Mesenchymal stem cell (in vitro differentiated cells and primary cell): ENCODE results near the gene LGR5.

ENCODE experiments used
- DNase-seq: peaks from one replicate; pipeline ENCODE4 v3.0.0-alpha.2; 2013
- H2AFZ ChIP-seq: one replicate; pipeline ENCODE4 v1.6.1; 2013; ENCODE audit warnings: low read depth, mild to moderate bottlenecking, control low read depth, inconsistent platforms, low read length, moderate library complexity
- H2AK5ac ChIP-seq: 2 replicates; pipeline ENCODE4 v1.6.1; 2013; ENCODE audit warnings: low read length, moderate library complexity, mild to moderate bottlenecking, inconsistent platforms; ENCODE audit not compliant: severe bottlenecking
- H2BK120ac ChIP-seq: one replicate; pipeline ENCODE4 v1.6.1; 2013; ENCODE audit warnings: low read depth, mild to moderate bottlenecking, inconsistent platforms, low read length, moderate library complexity
- H2BK12ac ChIP-seq, 2 experiments: one replicate each; pipeline ENCODE4 v1.6.1; 2013; ENCODE audit warnings: inconsistent platforms in 2 of 2, low read length in 2 of 2, mild to moderate bottlenecking in 2 of 2, moderate library complexity in 2 of 2, control low read depth in 1 of 2
- H2BK15ac ChIP-seq: one replicate; pipeline ENCODE4 v1.6.1; 2013; ENCODE audit warnings: mild to moderate bottlenecking, low read depth, inconsistent platforms; ENCODE audit not compliant: poor library complexity, severe bottlenecking
- H2BK5ac ChIP-seq: 2 replicates; pipeline ENCODE4 v1.6.1; 2013; ENCODE audit warnings: low read depth, mild to moderate bottlenecking, low read length, control low read depth, inconsistent platforms; ENCODE audit not compliant: poor library complexity, severe bottlenecking
- H3K14ac ChIP-seq, 2 experiments: one replicate each; pipeline ENCODE4 v1.6.1; 2013; ENCODE audit warnings: inconsistent platforms in 2 of 2, low read length in 2 of 2, control low read depth in 1 of 2, mild to moderate bottlenecking in 1 of 2, moderate library complexity in 1 of 2
- H3K18ac ChIP-seq, 2 experiments: one replicate each; pipeline ENCODE4 v1.6.1; 2013; ENCODE audit warnings: inconsistent platforms in 2 of 2, low read length in 2 of 2, control low read depth in 1 of 2, low read depth in 1 of 2, mild to moderate bottlenecking in 1 of 2
- H3K23ac ChIP-seq, 2 experiments: one replicate each; pipeline ENCODE4 v1.6.1; 2013; ENCODE audit warnings: inconsistent platforms in 2 of 2, low read length in 2 of 2, mild to moderate bottlenecking in 2 of 2, moderate library complexity in 2 of 2, control low read depth in 1 of 2
- H3K27ac ChIP-seq: 2 replicates; pipeline ENCODE4 v1.5.1; 2013; ENCODE audit warnings: mild to moderate bottlenecking, moderate library complexity, low read length, control low read depth, inconsistent platforms; ENCODE audit not compliant: poor library complexity, severe bottlenecking
- H3K27me3 ChIP-seq, 2 experiments: 2 replicates each; pipeline versions ENCODE4 v1.6.1 to v1.7.0; 2013; ENCODE audit warnings: low read length in 2 of 2, mild to moderate bottlenecking in 2 of 2, moderate library complexity in 2 of 2, control low read depth in 1 of 2, inconsistent platforms in 1 of 2; ENCODE audit not compliant: control insufficient read depth in 1 of 2, insufficient read depth in 1 of 2
- H3K36me3 ChIP-seq, 2 experiments: 2 replicates each; pipeline versions ENCODE4 v1.6.1 to v1.7.0; 2013; ENCODE audit warnings: low read length in 2 of 2, control low read depth in 1 of 2, inconsistent platforms in 1 of 2, low read depth in 1 of 2, mild to moderate bottlenecking in 1 of 2; ENCODE audit not compliant: insufficient read depth in 2 of 2, control insufficient read depth in 1 of 2
- H3K4ac ChIP-seq, 2 experiments: one replicate each; pipeline ENCODE4 v1.6.1; 2013; ENCODE audit warnings: inconsistent platforms in 2 of 2, low read length in 2 of 2, mild to moderate bottlenecking in 2 of 2, moderate library complexity in 2 of 2, control low read depth in 1 of 2, low read depth in 1 of 2
- H3K4me1 ChIP-seq: 2 replicates; pipeline ENCODE4 v1.6.1; 2013; ENCODE audit warnings: low read depth, low read length, control low read depth; ENCODE audit not compliant: control insufficient read depth, insufficient read depth
- H3K4me2 ChIP-seq: 2 replicates; pipeline ENCODE4 v1.6.1; 2013; ENCODE audit warnings: low read length, mild to moderate bottlenecking, inconsistent platforms; ENCODE audit not compliant: poor library complexity, severe bottlenecking
- H3K4me3 ChIP-seq, 2 experiments: 2 replicates each; pipeline versions ENCODE4 v1.5.1 to v1.7.0; 2013; ENCODE audit warnings: low read length in 2 of 2, mild to moderate bottlenecking in 2 of 2, control low read depth in 1 of 2, low read depth in 1 of 2; ENCODE audit not compliant: insufficient read depth in 1 of 2
- H3K79me1 ChIP-seq: replicated peaks from 2 replicates; pipeline ENCODE4 v1.6.1; 2013; ENCODE audit warnings: mild to moderate bottlenecking, control low read depth, low read length, inconsistent platforms; ENCODE audit not compliant: poor library complexity, severe bottlenecking
- H3K9ac ChIP-seq: 2 replicates; pipeline ENCODE4 v1.7.0; 2013; ENCODE audit warnings: mild to moderate bottlenecking, low read length, moderate library complexity
- H3K9me3 ChIP-seq: 2 replicates; pipeline ENCODE4 v1.7.0; 2013; ENCODE audit warnings: mild to moderate bottlenecking, low read length; ENCODE audit not compliant: control insufficient read depth
- H4K8ac ChIP-seq: one replicate; pipeline ENCODE4 v1.6.1; 2013; ENCODE audit warnings: inconsistent platforms, mild to moderate bottlenecking, low read length, moderate library complexity
- H4K91ac ChIP-seq: one replicate; pipeline ENCODE4 v1.6.1; 2013; ENCODE audit warnings: mild to moderate bottlenecking, low read length, inconsistent platforms
- WGBS: methylation state at CpG from one replicate; pipeline ENCODE4 v1.1.7; 2013; ENCODE audit warnings: mixed read lengths; 5-methylcytosine and 5-hydroxymethylcytosine counted together

LGR5 gene

GRCh38 chr12:71499834-71500233, 60.2 kb downstream of the LGR5 start:
- Histone ChIP-seq H4K8ac (no peak overlapping the region), H4K91ac (no peak overlapping the region), H3K9me3 (peaks cover 5% of the 10 kb centered on the region), H3K18ac (no peak overlapping the region), H2BK120ac (no peak overlapping the region), H3K27me3 (no peaks in the 10 kb centered on the region), H2BK5ac (no peak overlapping the region), H3K23ac (no peak overlapping the region), H3K4me3 (no peak overlapping the region), H3K4me2 (no peak overlapping the region), H3K79me1 (no peaks in the 10 kb centered on the region), H2AK5ac (no peak overlapping the region), H3K14ac (no peak overlapping the region), H3K4me1 (peaks cover 2% of the 10 kb centered on the region), H3K36me3 (no peaks in the 10 kb centered on the region), H2BK15ac (no peak overlapping the region), H2AFZ (no peak overlapping the region), H3K9ac (no peak overlapping the region), H2BK12ac (no peak overlapping the region), H3K4ac (no peak overlapping the region), H3K27ac (no peak overlapping the region)
- 94% methylated on average over 4 of the region's 4 CpGs for WGBS
- DNase-seq: no peak

GRCh38 chr12:71503579-71504391, 64.2 kb downstream of the LGR5 start:
- Histone ChIP-seq H3K18ac (no peak overlapping the region), H3K27ac (no peak overlapping the region), H3K4me1 (peaks cover 2% of the 10 kb centered on the region), H4K8ac (no peak overlapping the region), H2AK5ac (no peak overlapping the region), H3K36me3 (no peaks in the 10 kb centered on the region), H2BK120ac (no peak overlapping the region), H4K91ac (no peak overlapping the region), H3K23ac (no peak overlapping the region), H2BK12ac (no peak overlapping the region), H3K4me2 (no peak overlapping the region), H2BK15ac (no peak overlapping the region), H3K4ac (no peak overlapping the region), H3K9me3 (no peaks in the 10 kb centered on the region), H2AFZ (no peak overlapping the region), H3K4me3 (no peak overlapping the region), H3K79me1 (no peaks in the 10 kb centered on the region), H2BK5ac (no peak overlapping the region), H3K9ac (no peak overlapping the region), H3K14ac (no peak overlapping the region), H3K27me3 (no peaks in the 10 kb centered on the region)
- 38% methylated on average over 2 of the region's 3 CpGs for WGBS
- DNase-seq: no peak

- H3K23ac ChIP-seq: no peak overlapping the region
- H3K14ac ChIP-seq: no peak overlapping the region
- H3K36me3 ChIP-seq: no peaks in the 10 kb centered on the region
- 85% methylated on average over 2 of the region's 3 CpGs for WGBS
- no peak overlapping the region for H4K91ac ChIP-seq
- no peak overlapping the region for H3K18ac ChIP-seq
- H2BK120ac ChIP-seq: no peak overlapping the region
- H3K9me3 ChIP-seq: no peaks in the 10 kb centered on the region
- H2AFZ ChIP-seq: no peak overlapping the region
- H3K4ac ChIP-seq: no peak overlapping the region
- no peak overlapping the region for H2AK5ac ChIP-seq
- H3K27me3 ChIP-seq: no peaks in the 10 kb centered on the region
- H2BK5ac ChIP-seq: no peak overlapping the region
- H3K4me2 ChIP-seq: no peak overlapping the region
- H3K4me1 ChIP-seq: peaks cover 2% of the 10 kb centered on the region
- H3K79me1 ChIP-seq: no peaks in the 10 kb centered on the region
- H2BK15ac ChIP-seq: no peak overlapping the region
- H4K8ac ChIP-seq: no peak overlapping the region
- no peak overlapping the region for H3K27ac ChIP-seq
- no peak for DNase-seq
- H2BK12ac ChIP-seq: no peak overlapping the region
- H3K9ac ChIP-seq: no peak overlapping the region
- no peak overlapping the region for H3K4me3 ChIP-seq
These were observed 64.9 kb downstream of the LGR5 start for GRCh38 chr12:71504476-71504875.

GRCh38 chr12:71509705-71510104, 70.1 kb downstream of the LGR5 start:
- no CpG with 5 or more reads among the region's 3 CpGs for WGBS
- H2AK5ac ChIP-seq: no peak overlapping the region
- no peak overlapping the region for H2BK12ac ChIP-seq
- no peak overlapping the region for H2BK5ac ChIP-seq
- H3K79me1 ChIP-seq: no peaks in the 10 kb centered on the region
- H3K18ac ChIP-seq: no peak overlapping the region
- DNase-seq: no peak
- no peaks in the 10 kb centered on the region for H3K27me3 ChIP-seq
- no peak overlapping the region for H3K9ac ChIP-seq
- H2BK120ac ChIP-seq: no peak overlapping the region
- H3K14ac ChIP-seq: no peak overlapping the region
- no peak overlapping the region for H4K91ac ChIP-seq
- no peak overlapping the region for H4K8ac ChIP-seq
- no peak overlapping the region for H2BK15ac ChIP-seq
- H3K4me3 ChIP-seq: no peak overlapping the region
- no peak overlapping the region for H3K4me2 ChIP-seq
- no peak overlapping the region for H2AFZ ChIP-seq
- no peaks in the 10 kb centered on the region for H3K4me1 ChIP-seq
- H3K36me3 ChIP-seq: no peaks in the 10 kb centered on the region
- no peak overlapping the region for H3K4ac ChIP-seq
- no peak overlapping the region for H3K23ac ChIP-seq
- no peak overlapping the region for H3K27ac ChIP-seq
- no peaks in the 10 kb centered on the region for H3K9me3 ChIP-seq
